Neural cell (in vitro differentiated cells): ENCODE measurements around the gene RHCE.

Experiments
- CTCF ChIP-seq: fragments of 450-650 bp; IDR thresholded peaks from 2 replicates; pipeline ENCODE4 v1.5.1; 2014; ENCODE audit warnings: antibody characterized with exemption, mild to moderate bottlenecking, moderate library complexity; ENCODE audit not compliant: poor library complexity, severe bottlenecking
- POLR2AphosphoS5 ChIP-seq: IDR thresholded peaks from 2 replicates; pipeline ENCODE4 v1.6.1; 2012
- REST ChIP-seq: IDR thresholded peaks from 2 replicates; pipeline ENCODE4 v1.6.1; 2012; ENCODE audit warnings: borderline replicate concordance
- SMC3 ChIP-seq: fragments of 450-650 bp; conservative IDR thresholded peaks from 2 replicates; pipeline ENCODE4 v1.6.1; 2014; ENCODE audit warnings: antibody characterized with exemption, mild to moderate bottlenecking, moderate library complexity; ENCODE audit not compliant: poor library complexity

GRCh38 chr1:25338986-25339385 lies 81.6 kb downstream of the RHCE start:
- no peak for TF ChIP-seq POLR2AphosphoS5
- TF ChIP-seq CTCF = no peak
- TF ChIP-seq REST = no peak
- no peak for TF ChIP-seq SMC3
